GM12878 (cell line): ENCODE data around the gene TUFM. TPM values are rescaled to one million over a fixed set of nuclear protein-coding genes. Genes with fewer than 3 reads are reported as not detected.

Source experiments
- FOS ChIP-seq: IDR thresholded peaks from 3 replicates; pipeline ENCODE4 v1.6.1; 2011; ENCODE audit warnings: borderline replicate concordance; ENCODE audit not compliant: insufficient read length; ENCODE audit errors: extremely low read depth
- MYC ChIP-seq: IDR thresholded peaks from 2 replicates; pipeline ENCODE4 v1.6.1; 2011; ENCODE audit warnings: mild to moderate bottlenecking, low read length, moderate library complexity, inconsistent platforms; ENCODE audit not compliant: insufficient read depth, insufficient replicate concordance, insufficient read length, severe bottlenecking
- NR2F1 ChIP-seq: fragments of 450-650 bp; conservative IDR thresholded peaks from 2 replicates; pipeline ENCODE4 v1.6.1; 2017; ENCODE audit warnings: mild to moderate bottlenecking
- RCOR1 ChIP-seq: conservative IDR thresholded peaks from 2 replicates; pipeline ENCODE4 v1.6.1; 2012; ENCODE audit warnings: low read depth, low read length, improper control_type of control experiment
- RELA ChIP-seq: fragments of 450-650 bp; IDR thresholded peaks from 2 replicates; pipeline ENCODE4 v1.8.0; 2014; ENCODE audit warnings: borderline replicate concordance; ENCODE audit not compliant: partially characterized antibody
- STAT1 ChIP-seq: fragments of 450-650 bp; conservative IDR thresholded peaks from 2 replicates; pipeline ENCODE4 v1.6.1; 2014; ENCODE audit warnings: antibody characterized with exemption, mild to moderate bottlenecking
- ZNF24 ChIP-seq: fragments of 450-650 bp; IDR thresholded peaks from 2 replicates; pipeline ENCODE4 v1.6.1; 2017; ENCODE audit warnings: antibody characterized with exemption, mild to moderate bottlenecking
- polyA plus RNA-seq, 11 experiments: library from polyadenylated mRNA; depleted of rRNA in 4 of 11; unstranded in 6 of 11; stranded (reverse) in 5 of 11; fragments of >200 nt; fragmentation: Nextera tagmentation in 4 of 11; fragmentation: Illumina TruSeq in 1 of 11; extraction: Ambion mirVana in 4 of 11; extraction: Trizol in 1 of 11; gene quantifications; 1 replicate in 1 of 11; 2 replicates in 10 of 11; pipeline versions ENCODE4 v1.2.1 to v1.2.3, GENCODE V29; 2011 to 2016; ENCODE audit warnings: inconsistent platforms in 2 of 11, missing spikeins in 2 of 11, low read depth in 1 of 11
- total RNA-seq, 4 experiments: library from RNA; depleted of rRNA in 3 of 4; stranded (reverse); fragments of >200 nt in 3 of 4; fragmentation: Illumina TruSeq in 1 of 4; extraction: Trizol in 1 of 4; gene quantifications; 2 replicates each; pipeline versions ENCODE4 v1.2.1 to v1.2.3, GENCODE V29; 2013 to 2021
- TF ChIP-seq, protein P1 (sequence below): IDR thresholded peaks from 2 replicates; pipeline ENCODE4 v1.6.1; 2012; ENCODE audit warnings: improper control_type of control experiment, low read depth, low read length; ENCODE audit not compliant: insufficient replicate concordance
- TF ChIP-seq, protein P2 (sequence below): IDR thresholded peaks from 2 replicates; pipeline ENCODE4 v1.6.1; 2012; ENCODE audit warnings: mild to moderate bottlenecking, low read depth, low read length
- TF ChIP-seq, protein P3 (sequence below): IDR thresholded peaks from 2 replicates; pipeline ENCODE4 v1.6.1; 2011; ENCODE audit warnings: borderline replicate concordance, low read depth, mild to moderate bottlenecking, moderate library complexity, mixed read lengths, low read length; ENCODE audit not compliant: insufficient read depth; ENCODE audit errors: extremely low read length
- TF ChIP-seq, protein P4 (sequence below): fragments of 450-650 bp; IDR thresholded peaks from 2 replicates; pipeline ENCODE4 v1.6.1; 2016; ENCODE audit warnings: mild to moderate bottlenecking
- TF ChIP-seq, protein P5 (sequence below): fragments of 450-650 bp; IDR thresholded peaks from 2 replicates; pipeline ENCODE4 v1.6.1; 2018; ENCODE audit warnings: mild to moderate bottlenecking, low read depth, moderate library complexity; ENCODE audit not compliant: partially characterized antibody

Gene TUFM
- total and polyA plus RNA-seq, 10 of the 15 experiments (the other 5 are each of a cell fraction or from before 2014, with no cell fraction given), result 23.4 to 354 (median 182) TPM

DNA sequence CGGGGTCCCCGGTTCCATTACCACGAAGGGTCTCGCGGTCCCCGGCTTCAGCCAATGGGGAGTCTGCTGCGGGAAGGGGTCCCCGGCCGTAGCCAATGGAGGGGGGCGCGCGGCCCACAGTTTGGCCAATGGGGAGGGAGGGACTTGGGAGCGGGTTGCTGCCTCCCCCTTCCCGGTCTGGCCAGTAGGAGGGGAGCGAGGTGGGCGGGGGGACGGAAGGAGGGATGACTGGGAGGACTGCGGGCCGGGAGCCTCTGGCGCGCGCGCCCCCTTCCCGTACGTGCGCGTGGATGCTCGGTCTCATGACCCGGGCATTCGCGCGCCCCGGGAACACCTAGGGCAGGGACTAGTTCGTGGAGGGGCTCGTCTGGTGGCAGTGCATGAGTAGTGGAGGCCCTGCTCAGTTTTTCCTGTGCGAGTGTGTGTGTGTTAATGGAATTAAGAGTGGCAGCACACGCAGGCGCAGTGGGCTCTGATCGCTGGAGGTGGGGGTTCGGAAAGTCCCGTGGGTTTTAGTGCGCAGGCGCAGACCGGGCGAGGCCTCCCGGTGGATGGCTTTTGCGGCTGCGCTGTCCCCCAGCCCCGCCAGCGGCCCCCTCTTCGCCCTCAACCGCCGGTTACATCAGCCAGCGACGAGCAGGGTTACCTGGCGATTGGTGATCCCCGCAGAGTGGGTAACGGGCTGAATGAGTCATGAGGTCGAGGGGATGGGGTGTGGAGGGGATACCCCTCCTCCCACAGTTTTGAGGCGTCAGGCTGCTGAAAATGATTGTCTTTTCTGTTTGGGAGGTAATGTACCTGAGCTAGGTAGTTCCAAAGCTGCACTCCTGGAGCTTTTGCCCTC lies 22.1 kb downstream of the TUFM start (continued):
- TF ChIP-seq MYC (no peak), ZNF24 (no peak), FOS (peak; percentile 44), NR2F1 (no peak), RCOR1 (no peak), RELA (peak; percentile 72), STAT1 (peak; percentile 61; the same call in 1 of the 2 replicates)
- TF ChIP-seq, protein P1, sequence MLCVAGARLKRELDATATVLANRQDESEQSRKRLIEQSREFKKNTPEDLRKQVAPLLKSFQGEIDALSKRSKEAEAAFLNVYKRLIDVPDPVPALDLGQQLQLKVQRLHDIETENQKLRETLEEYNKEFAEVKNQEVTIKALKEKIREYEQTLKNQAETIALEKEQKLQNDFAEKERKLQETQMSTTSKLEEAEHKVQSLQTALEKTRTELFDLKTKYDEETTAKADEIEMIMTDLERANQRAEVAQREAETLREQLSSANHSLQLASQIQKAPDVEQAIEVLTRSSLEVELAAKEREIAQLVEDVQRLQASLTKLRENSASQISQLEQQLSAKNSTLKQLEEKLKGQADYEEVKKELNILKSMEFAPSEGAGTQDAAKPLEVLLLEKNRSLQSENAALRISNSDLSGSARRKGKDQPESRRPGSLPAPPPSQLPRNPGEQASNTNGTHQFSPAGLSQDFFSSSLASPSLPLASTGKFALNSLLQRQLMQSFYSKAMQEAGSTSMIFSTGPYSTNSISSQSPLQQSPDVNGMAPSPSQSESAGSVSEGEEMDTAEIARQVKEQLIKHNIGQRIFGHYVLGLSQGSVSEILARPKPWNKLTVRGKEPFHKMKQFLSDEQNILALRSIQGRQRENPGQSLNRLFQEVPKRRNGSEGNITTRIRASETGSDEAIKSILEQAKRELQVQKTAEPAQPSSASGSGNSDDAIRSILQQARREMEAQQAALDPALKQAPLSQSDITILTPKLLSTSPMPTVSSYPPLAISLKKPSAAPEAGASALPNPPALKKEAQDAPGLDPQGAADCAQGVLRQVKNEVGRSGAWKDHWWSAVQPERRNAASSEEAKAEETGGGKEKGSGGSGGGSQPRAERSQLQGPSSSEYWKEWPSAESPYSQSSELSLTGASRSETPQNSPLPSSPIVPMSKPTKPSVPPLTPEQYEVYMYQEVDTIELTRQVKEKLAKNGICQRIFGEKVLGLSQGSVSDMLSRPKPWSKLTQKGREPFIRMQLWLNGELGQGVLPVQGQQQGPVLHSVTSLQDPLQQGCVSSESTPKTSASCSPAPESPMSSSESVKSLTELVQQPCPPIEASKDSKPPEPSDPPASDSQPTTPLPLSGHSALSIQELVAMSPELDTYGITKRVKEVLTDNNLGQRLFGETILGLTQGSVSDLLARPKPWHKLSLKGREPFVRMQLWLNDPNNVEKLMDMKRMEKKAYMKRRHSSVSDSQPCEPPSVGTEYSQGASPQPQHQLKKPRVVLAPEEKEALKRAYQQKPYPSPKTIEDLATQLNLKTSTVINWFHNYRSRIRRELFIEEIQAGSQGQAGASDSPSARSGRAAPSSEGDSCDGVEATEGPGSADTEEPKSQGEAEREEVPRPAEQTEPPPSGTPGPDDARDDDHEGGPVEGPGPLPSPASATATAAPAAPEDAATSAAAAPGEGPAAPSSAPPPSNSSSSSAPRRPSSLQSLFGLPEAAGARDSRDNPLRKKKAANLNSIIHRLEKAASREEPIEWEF, result no peak
- TF ChIP-seq, protein P2, sequence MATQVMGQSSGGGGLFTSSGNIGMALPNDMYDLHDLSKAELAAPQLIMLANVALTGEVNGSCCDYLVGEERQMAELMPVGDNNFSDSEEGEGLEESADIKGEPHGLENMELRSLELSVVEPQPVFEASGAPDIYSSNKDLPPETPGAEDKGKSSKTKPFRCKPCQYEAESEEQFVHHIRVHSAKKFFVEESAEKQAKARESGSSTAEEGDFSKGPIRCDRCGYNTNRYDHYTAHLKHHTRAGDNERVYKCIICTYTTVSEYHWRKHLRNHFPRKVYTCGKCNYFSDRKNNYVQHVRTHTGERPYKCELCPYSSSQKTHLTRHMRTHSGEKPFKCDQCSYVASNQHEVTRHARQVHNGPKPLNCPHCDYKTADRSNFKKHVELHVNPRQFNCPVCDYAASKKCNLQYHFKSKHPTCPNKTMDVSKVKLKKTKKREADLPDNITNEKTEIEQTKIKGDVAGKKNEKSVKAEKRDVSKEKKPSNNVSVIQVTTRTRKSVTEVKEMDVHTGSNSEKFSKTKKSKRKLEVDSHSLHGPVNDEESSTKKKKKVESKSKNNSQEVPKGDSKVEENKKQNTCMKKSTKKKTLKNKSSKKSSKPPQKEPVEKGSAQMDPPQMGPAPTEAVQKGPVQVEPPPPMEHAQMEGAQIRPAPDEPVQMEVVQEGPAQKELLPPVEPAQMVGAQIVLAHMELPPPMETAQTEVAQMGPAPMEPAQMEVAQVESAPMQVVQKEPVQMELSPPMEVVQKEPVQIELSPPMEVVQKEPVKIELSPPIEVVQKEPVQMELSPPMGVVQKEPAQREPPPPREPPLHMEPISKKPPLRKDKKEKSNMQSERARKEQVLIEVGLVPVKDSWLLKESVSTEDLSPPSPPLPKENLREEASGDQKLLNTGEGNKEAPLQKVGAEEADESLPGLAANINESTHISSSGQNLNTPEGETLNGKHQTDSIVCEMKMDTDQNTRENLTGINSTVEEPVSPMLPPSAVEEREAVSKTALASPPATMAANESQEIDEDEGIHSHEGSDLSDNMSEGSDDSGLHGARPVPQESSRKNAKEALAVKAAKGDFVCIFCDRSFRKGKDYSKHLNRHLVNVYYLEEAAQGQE, result peak; percentile 7; the same call in 1 of the 2 replicates
- TF ChIP-seq, protein P3, sequence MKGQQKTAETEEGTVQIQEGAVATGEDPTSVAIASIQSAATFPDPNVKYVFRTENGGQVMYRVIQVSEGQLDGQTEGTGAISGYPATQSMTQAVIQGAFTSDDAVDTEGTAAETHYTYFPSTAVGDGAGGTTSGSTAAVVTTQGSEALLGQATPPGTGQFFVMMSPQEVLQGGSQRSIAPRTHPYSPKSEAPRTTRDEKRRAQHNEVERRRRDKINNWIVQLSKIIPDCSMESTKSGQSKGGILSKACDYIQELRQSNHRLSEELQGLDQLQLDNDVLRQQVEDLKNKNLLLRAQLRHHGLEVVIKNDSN, result peak; percentile 7
- TF ChIP-seq, protein P4, sequence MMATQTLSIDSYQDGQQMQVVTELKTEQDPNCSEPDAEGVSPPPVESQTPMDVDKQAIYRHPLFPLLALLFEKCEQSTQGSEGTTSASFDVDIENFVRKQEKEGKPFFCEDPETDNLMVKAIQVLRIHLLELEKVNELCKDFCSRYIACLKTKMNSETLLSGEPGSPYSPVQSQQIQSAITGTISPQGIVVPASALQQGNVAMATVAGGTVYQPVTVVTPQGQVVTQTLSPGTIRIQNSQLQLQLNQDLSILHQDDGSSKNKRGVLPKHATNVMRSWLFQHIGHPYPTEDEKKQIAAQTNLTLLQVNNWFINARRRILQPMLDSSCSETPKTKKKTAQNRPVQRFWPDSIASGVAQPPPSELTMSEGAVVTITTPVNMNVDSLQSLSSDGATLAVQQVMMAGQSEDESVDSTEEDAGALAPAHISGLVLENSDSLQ, result 0 out of 2 replicates have a peak, but pooled peaks have one; percentile 22
- TF ChIP-seq, protein P5, sequence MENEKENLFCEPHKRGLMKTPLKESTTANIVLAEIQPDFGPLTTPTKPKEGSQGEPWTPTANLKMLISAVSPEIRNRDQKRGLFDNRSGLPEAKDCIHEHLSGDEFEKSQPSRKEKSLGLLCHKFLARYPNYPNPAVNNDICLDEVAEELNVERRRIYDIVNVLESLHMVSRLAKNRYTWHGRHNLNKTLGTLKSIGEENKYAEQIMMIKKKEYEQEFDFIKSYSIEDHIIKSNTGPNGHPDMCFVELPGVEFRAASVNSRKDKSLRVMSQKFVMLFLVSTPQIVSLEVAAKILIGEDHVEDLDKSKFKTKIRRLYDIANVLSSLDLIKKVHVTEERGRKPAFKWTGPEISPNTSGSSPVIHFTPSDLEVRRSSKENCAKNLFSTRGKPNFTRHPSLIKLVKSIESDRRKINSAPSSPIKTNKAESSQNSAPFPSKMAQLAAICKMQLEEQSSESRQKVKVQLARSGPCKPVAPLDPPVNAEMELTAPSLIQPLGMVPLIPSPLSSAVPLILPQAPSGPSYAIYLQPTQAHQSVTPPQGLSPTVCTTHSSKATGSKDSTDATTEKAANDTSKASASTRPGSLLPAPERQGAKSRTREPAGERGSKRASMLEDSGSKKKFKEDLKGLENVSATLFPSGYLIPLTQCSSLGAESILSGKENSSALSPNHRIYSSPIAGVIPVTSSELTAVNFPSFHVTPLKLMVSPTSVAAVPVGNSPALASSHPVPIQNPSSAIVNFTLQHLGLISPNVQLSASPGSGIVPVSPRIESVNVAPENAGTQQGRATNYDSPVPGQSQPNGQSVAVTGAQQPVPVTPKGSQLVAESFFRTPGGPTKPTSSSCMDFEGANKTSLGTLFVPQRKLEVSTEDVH, result peak; percentile 48
